GM21737 (cell line): ENCODE measurements around the gene PRKN.

Experiments
- ATAC-seq: cut with Tn5 transposase; IDR thresholded peaks from one replicate; pipeline ENCODE4 v1.9.1; 2021; ENCODE audit warnings: mild to moderate bottlenecking, moderate library complexity; ENCODE audit not compliant: unreplicated experiment

Gene PRKN

DNA sequence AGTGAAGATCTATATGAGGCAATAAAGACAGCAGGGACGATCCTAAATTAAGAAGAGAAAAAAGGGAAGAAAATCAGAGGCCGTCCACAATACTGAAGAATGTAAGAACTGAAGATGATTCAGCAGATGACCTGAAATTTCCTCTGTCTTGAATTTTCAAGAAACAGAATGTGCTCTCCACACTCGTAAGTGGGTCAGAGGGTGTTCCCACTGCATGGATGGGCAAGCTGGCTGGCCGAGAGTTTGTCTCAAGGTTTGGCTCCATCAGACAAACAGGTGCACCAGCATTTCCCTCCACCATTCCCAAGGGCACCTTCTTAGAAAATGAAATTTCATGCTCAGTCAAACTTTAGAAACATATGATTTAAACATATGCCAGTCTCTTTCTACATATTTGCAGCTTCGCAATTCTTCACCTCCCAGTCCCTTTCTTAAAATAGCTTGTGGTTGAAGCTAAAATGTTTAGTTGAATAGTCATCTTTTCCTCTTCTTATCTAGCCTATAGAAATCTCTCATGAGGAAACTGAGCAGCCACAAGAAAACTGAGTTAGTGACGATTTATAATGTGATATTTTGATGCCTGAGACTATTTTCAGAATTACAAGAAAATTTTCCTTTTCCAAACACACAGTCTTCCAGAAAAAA, 576.4 kb downstream of the PRKN start:
- no peak for ATAC-seq

DNA sequence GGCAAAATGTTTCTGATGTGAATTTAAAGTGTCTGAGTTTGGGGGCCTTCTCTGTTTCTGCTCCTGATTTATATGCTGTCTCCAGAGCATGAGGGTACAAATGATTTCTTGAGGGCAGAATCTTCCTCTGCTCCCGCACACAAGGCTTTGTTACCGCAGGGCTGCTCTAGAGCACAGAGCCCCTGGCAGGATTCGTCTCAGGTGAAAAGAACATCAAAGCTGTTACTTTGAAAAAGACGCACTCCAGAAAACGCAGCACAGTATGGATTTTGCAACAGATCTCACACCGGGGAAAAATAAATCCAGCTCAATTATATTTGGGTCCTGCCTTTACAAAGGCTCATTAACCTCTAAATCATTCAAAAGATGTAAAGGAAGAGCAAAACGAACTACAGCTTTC, 577.3 kb downstream of the PRKN start:
- ATAC-seq = no peak

GRCh38 chr6:162149786-162150185, 577.8 kb downstream of the PRKN start:
- no peak for ATAC-seq

DNA sequence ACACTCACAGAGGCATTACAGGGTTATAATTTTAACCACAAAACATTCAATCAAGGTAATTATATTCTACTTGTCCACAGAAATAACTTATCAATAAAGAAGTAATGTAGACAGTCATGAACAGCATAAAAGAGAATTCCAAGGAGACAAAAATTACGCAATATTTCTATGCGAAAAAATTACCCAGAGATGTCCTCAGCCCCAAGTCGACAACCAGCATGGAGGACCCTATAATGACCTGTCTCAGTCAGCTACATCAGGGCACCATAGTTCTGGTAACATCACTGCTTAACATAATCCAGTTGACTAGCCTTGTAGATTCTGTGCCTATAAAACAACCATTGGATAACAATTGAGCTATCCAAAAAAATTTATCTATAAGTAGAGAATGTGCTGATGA, 579.8 kb downstream of the PRKN start:
- no peak for ATAC-seq

GRCh38 chr6:162147281-162147680, 580.3 kb downstream of the PRKN start:
- ATAC-seq = no peak

GRCh38 chr6:162140251-162140852, 587.2 kb downstream of the PRKN start:
- ATAC-seq = no peak

GRCh38 chr6:162125659-162126058, 601.9 kb downstream of the PRKN start:
- ATAC-seq = no peak

DNA sequence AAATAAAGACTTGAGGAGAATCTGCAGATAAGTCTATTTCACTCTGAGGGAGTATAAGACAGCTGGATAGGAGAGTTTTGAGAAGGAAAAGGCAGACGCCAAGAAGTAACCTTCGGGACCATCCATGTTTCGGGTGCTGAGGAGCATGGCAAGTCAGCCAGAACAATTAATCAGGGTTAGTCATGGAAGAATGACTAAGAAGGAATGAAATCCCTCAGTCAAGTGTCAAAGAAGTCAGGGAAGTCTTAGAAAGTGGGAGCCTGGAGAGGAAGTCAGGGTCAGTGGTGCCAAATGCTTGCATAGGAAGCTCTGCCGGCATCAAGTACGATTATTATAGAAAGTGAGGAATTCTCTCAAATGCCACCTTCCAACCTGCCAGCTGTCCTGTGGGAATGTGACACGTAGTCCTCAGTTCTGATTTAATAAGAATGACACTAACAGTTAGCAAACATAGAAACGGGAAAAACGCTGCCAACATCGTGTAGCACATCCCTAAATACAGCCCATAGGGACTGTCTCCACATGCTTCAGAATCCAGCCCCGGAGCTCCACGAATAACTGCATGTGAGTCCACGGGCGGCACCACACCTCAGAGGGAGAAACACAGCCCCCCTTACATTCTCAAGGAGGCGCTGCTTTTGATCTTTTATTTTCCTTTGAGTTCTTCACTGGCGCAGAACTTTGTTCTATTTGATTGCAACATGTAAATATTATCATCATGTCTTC, 602.7 kb downstream of the PRKN start:
- ATAC-seq = no peak

DNA sequence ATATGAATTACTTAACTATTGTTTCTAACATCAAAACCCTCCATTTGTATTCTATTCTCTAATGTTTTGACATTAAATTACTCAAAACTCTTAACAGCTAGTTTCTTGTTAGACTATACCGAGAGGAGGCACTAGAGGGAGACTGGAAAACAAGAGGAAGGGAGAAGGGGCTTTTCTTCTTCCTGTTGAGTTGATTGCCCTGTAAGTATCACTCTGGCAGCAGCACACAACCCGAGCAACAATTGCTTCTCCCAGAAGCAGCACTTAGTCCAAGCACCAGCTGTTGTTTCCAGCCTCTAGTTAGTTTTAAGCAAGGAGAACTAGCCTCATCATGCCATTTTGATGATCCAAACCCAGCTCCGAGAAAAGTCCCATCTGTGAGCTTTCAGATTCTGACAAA, 603.8 kb downstream of the PRKN start:
- no peak for ATAC-seq

DNA sequence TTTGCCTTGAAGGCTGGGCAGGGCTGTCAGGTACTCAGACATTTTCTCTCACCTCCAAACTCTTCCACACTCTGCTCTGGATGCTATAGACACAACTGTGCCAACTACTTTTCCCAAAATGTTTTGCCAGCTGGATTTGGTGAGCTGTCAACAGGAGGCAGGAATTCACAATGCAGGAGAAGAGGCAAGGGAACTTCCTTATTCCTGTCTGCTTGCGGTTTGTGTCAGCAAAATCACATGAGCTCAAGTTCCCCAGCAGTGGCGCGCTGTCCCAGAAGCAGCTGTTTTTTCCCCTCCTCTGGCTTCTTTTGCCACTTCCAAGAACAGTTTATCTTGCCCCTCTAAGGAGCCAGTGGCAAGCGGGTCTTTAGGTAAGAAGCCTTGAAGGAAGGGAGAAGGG, 608.2 kb downstream of the PRKN start:
- no peak for ATAC-seq

- ATAC-seq = no peak
These were observed 608.9 kb downstream of the PRKN start for GRCh38 chr6:162118706-162119105.

GRCh38 chr6:162116902-162117525, 610.6 kb downstream of the PRKN start:
- ATAC-seq = no peak

DNA sequence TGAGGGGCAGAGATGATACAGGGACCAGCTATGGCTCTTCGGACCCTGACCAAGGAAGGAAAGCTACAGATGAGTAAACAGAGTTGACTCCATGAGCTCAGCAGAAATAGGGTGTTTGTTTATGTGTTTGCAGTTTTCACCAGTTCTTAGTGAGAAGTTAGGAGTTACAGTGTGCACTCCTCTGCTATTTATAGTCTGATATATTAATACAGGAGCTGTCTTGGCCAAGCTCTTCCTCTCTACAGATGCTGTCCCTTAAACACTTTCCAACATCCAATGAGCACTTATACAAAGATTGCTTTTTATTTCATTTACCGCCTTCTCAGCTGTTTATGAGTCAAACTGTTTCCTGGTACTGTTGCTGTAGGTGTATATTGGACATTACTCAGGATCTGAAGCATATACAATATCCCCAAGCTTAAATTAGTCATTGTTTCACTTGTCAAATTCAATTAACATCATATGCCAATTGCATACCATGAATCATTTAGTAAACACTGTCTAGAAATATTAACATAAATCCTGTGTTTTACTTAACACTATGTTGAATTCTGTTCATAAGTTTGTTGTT, 618.0 kb downstream of the PRKN start:
- ATAC-seq = no peak

GRCh38 chr6:162108041-162108440, 619.5 kb downstream of the PRKN start:
- ATAC-seq = no peak

DNA sequence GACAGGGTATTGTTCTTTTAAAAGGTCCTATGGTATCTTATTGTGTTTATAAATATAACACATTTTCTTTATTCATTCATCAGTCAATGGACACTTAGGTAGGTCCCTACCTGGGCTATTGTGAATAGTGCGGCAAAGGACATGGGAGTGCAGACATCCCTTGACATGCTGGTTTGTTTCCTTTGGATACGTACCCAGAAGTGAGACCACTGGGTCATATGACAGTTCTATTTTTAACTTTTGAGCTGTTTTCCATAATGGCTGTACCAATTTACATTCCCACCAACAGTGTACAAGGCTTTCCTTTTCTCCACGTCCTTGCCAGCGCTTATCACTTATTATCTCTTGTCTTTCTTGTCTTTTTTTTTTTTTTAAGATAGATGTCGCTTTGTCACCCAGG, 627.5 kb downstream of the PRKN start:
- ATAC-seq = no peak

GRCh38 chr6:162099685-162100084, 627.9 kb downstream of the PRKN start:
- no peak for ATAC-seq

DNA sequence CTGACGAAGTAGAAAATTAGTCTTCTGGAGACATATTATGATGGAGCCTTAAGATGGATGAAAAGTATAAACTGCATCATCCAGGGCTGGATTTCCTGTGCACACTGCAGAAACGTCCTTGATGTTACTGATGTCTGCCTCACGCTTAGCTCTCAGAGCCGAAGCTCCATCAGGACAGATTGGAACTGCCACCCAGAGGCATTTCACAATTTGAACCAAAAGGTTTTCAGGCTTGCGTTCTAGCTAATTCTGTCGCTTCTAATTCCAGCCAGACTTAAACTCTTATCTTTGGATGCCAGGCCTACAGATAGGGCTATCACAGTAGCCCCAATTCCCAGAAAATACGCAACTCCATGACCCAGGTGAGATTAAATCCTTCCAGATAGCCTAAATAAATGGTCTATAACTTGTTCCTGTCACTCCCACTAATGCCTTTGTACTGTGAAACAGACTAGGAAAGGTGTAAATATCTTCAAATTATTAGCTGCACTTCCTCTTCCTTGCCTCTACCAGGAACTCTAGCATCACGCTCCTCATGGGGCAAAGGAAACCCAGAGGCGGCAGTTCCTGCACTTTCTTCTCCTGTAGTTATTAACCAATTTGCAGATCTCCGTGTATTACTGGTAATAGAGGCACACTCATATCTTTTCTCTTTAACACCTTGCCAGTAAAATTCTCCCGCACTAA, 634.6 kb downstream of the PRKN start:
- no peak for ATAC-seq

DNA sequence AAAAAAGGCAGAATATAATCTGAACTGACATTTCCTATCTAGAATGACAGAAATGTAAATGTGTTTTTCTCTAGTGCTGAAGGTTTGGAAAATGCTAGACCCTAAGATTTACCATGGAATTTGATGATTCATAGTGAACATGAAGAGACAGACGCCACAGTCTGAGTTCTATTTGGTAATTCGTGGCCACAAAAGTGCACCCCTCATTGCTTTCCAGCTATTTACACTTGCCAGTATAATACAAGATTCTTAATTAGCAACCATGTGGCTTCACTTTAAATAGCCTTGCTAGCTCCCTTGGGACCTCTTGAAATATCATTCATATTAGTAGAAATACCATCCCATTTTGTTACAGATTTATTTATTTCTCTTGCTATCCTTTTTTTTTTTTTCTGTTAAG, 636.8 kb downstream of the PRKN start:
- no peak for ATAC-seq

DNA sequence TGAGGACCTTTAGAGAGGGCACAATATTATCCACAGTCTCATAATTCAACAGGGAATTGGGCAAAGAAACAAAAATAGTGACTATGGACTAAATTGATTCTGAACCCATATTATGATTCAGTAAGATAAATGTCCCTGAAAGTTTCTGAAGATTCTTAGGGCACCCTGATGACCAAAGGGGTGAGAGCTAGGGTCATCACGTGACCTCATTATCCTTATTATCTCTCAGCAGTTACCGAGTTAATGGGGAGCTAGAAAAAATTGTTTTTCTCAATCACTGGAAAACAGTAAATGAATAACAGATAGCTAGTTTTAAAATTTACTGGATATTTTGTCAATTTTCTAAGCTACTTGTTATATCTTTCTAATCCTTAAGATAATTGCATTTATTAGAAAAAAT, 639.5 kb downstream of the PRKN start:
- no peak for ATAC-seq

DNA sequence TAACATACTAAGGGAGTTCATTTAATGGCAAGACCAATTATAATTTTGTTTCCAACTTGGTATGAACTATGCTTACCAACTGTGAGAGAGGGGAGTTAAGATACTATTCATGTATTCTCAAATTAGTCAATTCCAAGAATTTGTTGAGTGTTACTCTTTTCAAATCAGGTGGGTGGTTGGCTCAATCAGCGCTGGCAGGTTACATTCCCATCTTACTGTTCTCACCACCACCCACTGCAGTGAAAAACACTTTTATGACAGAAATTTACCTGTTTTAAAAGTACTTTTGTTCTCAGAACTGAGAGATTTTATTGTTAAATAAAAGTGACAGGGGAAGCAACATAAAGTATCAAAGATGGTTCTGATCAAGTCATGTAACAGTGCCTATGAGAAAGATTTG, 642.0 kb downstream of the PRKN start:
- no peak for ATAC-seq

DNA sequence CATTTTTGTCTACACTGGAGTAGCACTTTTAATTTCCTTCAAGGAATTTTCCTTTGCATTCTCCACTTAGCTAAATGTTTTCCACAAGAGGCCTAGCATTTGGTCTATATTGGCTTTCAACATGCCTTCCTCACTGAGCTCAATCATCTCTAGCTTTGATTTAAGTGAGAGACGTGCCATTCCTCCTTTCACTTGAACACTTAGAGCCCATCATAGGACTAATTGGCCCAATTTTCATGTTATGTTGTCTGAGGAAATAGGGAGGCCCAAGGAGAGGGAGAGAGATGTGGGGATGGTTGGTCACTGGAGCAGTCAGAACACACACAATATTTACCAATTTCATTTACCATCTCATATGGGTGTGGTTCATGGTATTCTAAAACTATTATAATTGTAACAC, 645.0 kb downstream of the PRKN start:
- no peak for ATAC-seq
